B cell (primary cell): Measurements from ENCODE around the gene MYBPHL. TPM values are rescaled to one million over a fixed set of nuclear protein-coding genes. Genes with fewer than 3 reads are reported as not detected.

ENCODE experiments used
- ATAC-seq: fragments of 200-7000 bp; cut with Tn5 transposase; one replicate; pipeline ENCODE4 v1.10.0; 2021; ENCODE audit warnings: low read depth, mild to moderate bottlenecking, moderate number of reproducible peaks, moderate library complexity
- CTCF ChIA-PET: fragments of 350-600 bp; sonication (Branson Sonifier 250); formaldehyde crosslinking; loops from one replicate; lab custom pipeline; 2021; ENCODE audit warnings: antibody characterized with exemption, inconsistent platforms; lab: Charles Lee
- POLR2A ChIA-PET: fragments of 350-600 bp; sonication (Branson Sonifier 250); formaldehyde crosslinking; loops from one replicate; lab custom pipeline; 2021; ENCODE audit warnings: antibody characterized with exemption; lab: Charles Lee
- DNase-seq: peaks from one replicate; pipeline ENCODE4 v3.0.0; 2013
- H2AFZ ChIP-seq: 2 replicates; pipeline ENCODE4 v1.6.1; 2012; ENCODE audit warnings: mild to moderate bottlenecking, low read depth, low read length; ENCODE audit not compliant: insufficient read depth, poor library complexity, severe bottlenecking
- H3K27ac ChIP-seq, 2 donors: 1 replicate in 1 of 2; 2 replicates in 1 of 2; pipeline ENCODE4 v1.5.1; 2012 to 2013; ENCODE audit warnings: low read length in 2 of 2, mild to moderate bottlenecking in 2 of 2, moderate library complexity in 1 of 2
- H3K27me3 ChIP-seq, 4 experiments: fragments of 200-600 bp in 1 of 4; sonication (generic) in 1 of 4; replicated peaks in 1 of 4; 1 replicate in 2 of 4; 2 replicates in 2 of 4; pipeline versions ENCODE4 v1.6.1 to v1.7.0; 2013 to 2016; ENCODE audit warnings: low read length in 3 of 4, mild to moderate bottlenecking in 2 of 4, mixed read lengths in 1 of 4, moderate library complexity in 1 of 4; ENCODE audit not compliant: insufficient read depth in 4 of 4, control insufficient read depth in 3 of 4; ENCODE audit errors: control extremely low read depth in 1 of 4
- H3K36me3 ChIP-seq, 2 experiments: replicated peaks in 1 of 2; 1 replicate in 1 of 2; 2 replicates in 1 of 2; pipeline versions ENCODE4 v1.6.1 to v1.7.1; 2013; ENCODE audit warnings: low read length in 1 of 2; ENCODE audit not compliant: insufficient read depth in 2 of 2, control insufficient read depth in 1 of 2; ENCODE audit errors: control extremely low read depth in 1 of 2, extremely low read depth in 1 of 2
- H3K4me1 ChIP-seq, 2 donors: fragments of 200-600 bp in 1 of 2; sonication (generic) in 1 of 2; 1 replicate in 1 of 2; 2 replicates in 1 of 2; pipeline versions ENCODE4 v1.5.1 to v1.6.1; 2013 to 2017; ENCODE audit warnings: low read length in 2 of 2; ENCODE audit not compliant: control insufficient read depth in 2 of 2, insufficient read depth in 2 of 2
- H3K4me2 ChIP-seq: replicated peaks from 2 replicates; pipeline ENCODE3; 2012; ENCODE audit warnings: mild to moderate bottlenecking, low read depth, low read length; ENCODE audit not compliant: poor library complexity, severe bottlenecking
- H3K4me3 ChIP-seq, 5 experiments: fragments of 200-600 bp in 1 of 5; sonication (generic) in 1 of 5; 1 replicate in 3 of 5; 2 replicates in 2 of 5; pipeline versions ENCODE4 v1.5.1 to v1.7.0; 2011 to 2016; ENCODE audit warnings: low read length in 4 of 5, mild to moderate bottlenecking in 4 of 5, low read depth in 2 of 5, control low read depth in 1 of 5, moderate library complexity in 1 of 5; ENCODE audit not compliant: insufficient read depth in 1 of 5; ENCODE audit errors: control extremely low read depth in 1 of 5, extremely low read depth in 1 of 5
- H3K79me2 ChIP-seq: fragments of 200-600 bp; sonication (generic); one replicate; pipeline ENCODE4 v1.6.0; 2016; ENCODE audit warnings: low read length; ENCODE audit not compliant: control insufficient read depth, insufficient read depth
- H3K9ac ChIP-seq: fragments of 200-600 bp; sonication (generic); 2 replicates; pipeline ENCODE4 v1.6.1; 2017; ENCODE audit warnings: mild to moderate bottlenecking, low read length, moderate library complexity
- H3K9me3 ChIP-seq, 3 donors: one replicate each; pipeline versions ENCODE4 v1.6.1 to v1.7.1; 2013; ENCODE audit warnings: low read length in 2 of 3; ENCODE audit not compliant: control insufficient read depth in 2 of 3, insufficient read depth in 1 of 3; ENCODE audit errors: control extremely low read depth in 1 of 3
- H4K20me1 ChIP-seq: 2 replicates; pipeline ENCODE4 v1.6.0; 2012; ENCODE audit warnings: mild to moderate bottlenecking, low read length; ENCODE audit not compliant: insufficient read depth, control insufficient read depth, poor library complexity, severe bottlenecking
- H3K27ac Mint-ChIP-seq: one replicate; pipeline ENCODE4 v1.8.0; 2021; ENCODE audit warnings: mixed read lengths
- H3K27me3 Mint-ChIP-seq: one replicate; pipeline ENCODE4 v1.8.0; 2021; ENCODE audit warnings: mixed read lengths
- H3K4me1 Mint-ChIP-seq: one replicate; pipeline ENCODE4 v1.8.0; 2021; ENCODE audit warnings: mixed read lengths
- H3K4me3 Mint-ChIP-seq: one replicate; pipeline ENCODE4 v1.8.0; 2021; ENCODE audit warnings: mixed read lengths
- H3K9me3 Mint-ChIP-seq: one replicate; pipeline ENCODE4 v1.8.0; 2022; ENCODE audit warnings: mixed read lengths; ENCODE audit not compliant: insufficient read depth
- CTCF ChIP-seq: fragments of 200-600 bp; IDR thresholded peaks from one replicate; pipeline ENCODE4 v1.8.0; 2022; ENCODE audit warnings: antibody characterized with exemption, mild to moderate bottlenecking
- EZH2 ChIP-seq: IDR thresholded peaks from 2 replicates; pipeline ENCODE4 v1.6.1; 2012; ENCODE audit warnings: borderline replicate concordance, low read depth, mild to moderate bottlenecking, moderate library complexity, low read length; ENCODE audit not compliant: insufficient read depth, poor library complexity, severe bottlenecking
- WGBS: methylation state at CpG from one replicate; pipeline ENCODE4 v1.1.5; 2013; ENCODE audit warnings: missing lambda C conversion rate; ENCODE audit not compliant: insufficient coverage; 5-methylcytosine and 5-hydroxymethylcytosine counted together
- intact Hi-C: fragments of 100-400 bp; cut with micrococcal nuclease; formaldehyde crosslinking; loops from one replicate; pipeline ENCODE4 v1.10.0; 2022
- polyA plus RNA-seq: library from polyadenylated mRNA; depleted of rRNA; stranded (reverse); fragments of >200 nt; gene quantifications from 2 replicates; pipeline ENCODE4 v1.2.3, GENCODE V29; 2012
- total RNA-seq, 2 donors: library from RNA; stranded (reverse); fragments of 120-200 nt in 1 of 2; gene quantifications; 1 replicate in 1 of 2; 2 replicates in 1 of 2; pipeline versions ENCODE4 v1.2.3 to v1.2.4, GENCODE V29; 2013 to 2022

The MYBPHL gene
- total and polyA plus RNA-seq, 2 donors (not counting 1 experiment from before 2014, with no cell fraction given): not detected

GRCh38 chr1:109257682-109258421 is 49.0 kb downstream of the MYBPHL start:
- peaks cover 0 to 11% of the 10 kb centered on the region in 2 donors for H3K4me1 ChIP-seq
- Mint-ChIP-seq H3K27ac (no peak overlapping the region), H3K9me3 (no peaks in the 10 kb centered on the region), H3K4me1 (peaks cover 7% of the 10 kb centered on the region), H3K4me3 (no peak overlapping the region), H3K27me3 (peaks cover 4% of the 10 kb centered on the region)
- WGBS: 98% methylated on average over 5 of the region's 15 CpGs
- H3K27ac ChIP-seq: no peak overlapping the region
- peaks cover 0 to 3% (median 0%) of the 10 kb centered on the region in 4 experiments for H3K27me3 ChIP-seq
- H3K9me3 ChIP-seq: peaks cover 0 to 4% (median 0%) of the 10 kb centered on the region in 3 donors
- H2AFZ ChIP-seq: no peak overlapping the region
- no peak overlapping the region for H3K9ac ChIP-seq
- TF ChIP-seq CTCF (no peak), EZH2 (no peak)
- ChIA-PET POLR2A (no interaction called here), CTCF (interaction anchor here (0.9 kb wide), 1 partner anchor 142 kb away, joined by 5 read pairs; no protein-coding TSS in a partner anchor)
- H4K20me1 ChIP-seq: no peaks in the 10 kb centered on the region
- intact Hi-C loops: no loop called here
- H3K36me3 ChIP-seq: no peaks in the 10 kb centered on the region
- H3K4me3 ChIP-seq: no peak overlapping the region
- DNase-seq: no peak
- H3K79me2 ChIP-seq: no peaks in the 10 kb centered on the region
- no peak for ATAC-seq
- no peak overlapping the region for H3K4me2 ChIP-seq

- Mint-ChIP-seq H3K27ac (no peak overlapping the region), H3K4me1 (peaks cover 7% of the 10 kb centered on the region)
Observed at GRCh38 chr1:109256971-109257681, 49.7 kb downstream of the MYBPHL start.

More at GRCh38 chr1:109256971-109257681, 49.7 kb downstream of the MYBPHL start:
- ChIA-PET POLR2A (no interaction called here), CTCF (interaction anchor here (0.9 kb wide), 1 partner anchor 142 kb away, joined by 5 read pairs; no protein-coding TSS in a partner anchor)
- no peak overlapping the region for H3K4me3 ChIP-seq
- H4K20me1 ChIP-seq: no peaks in the 10 kb centered on the region
- H3K27me3 Mint-ChIP-seq: peaks cover 4% of the 10 kb centered on the region
- peaks cover 0 to 5% (median 0%) of the 10 kb centered on the region in 3 donors for H3K9me3 ChIP-seq
- no peak overlapping the region for H2AFZ ChIP-seq
- WGBS: no CpG with 5 or more reads among the region's 5 CpGs
- intact Hi-C loops: no loop called here
- no peak for DNase-seq
- no peak for ATAC-seq
- no peak overlapping the region for H3K4me3 Mint-ChIP-seq
- no peak overlapping the region for H3K4me2 ChIP-seq
- peaks cover 0 to 11% of the 10 kb centered on the region in 2 donors for H3K4me1 ChIP-seq
- TF ChIP-seq EZH2 (no peak), CTCF (no peak)
- no peaks in the 10 kb centered on the region for H3K36me3 ChIP-seq
- no peak overlapping the region for H3K9ac ChIP-seq
- H3K79me2 ChIP-seq: no peaks in the 10 kb centered on the region
- H3K9me3 Mint-ChIP-seq: no peaks in the 10 kb centered on the region
- H3K27ac ChIP-seq: no peak overlapping the region
- H3K27me3 ChIP-seq: no peaks in the 10 kb centered on the region
